HK-2 (cell line): Measurements from ENCODE around the gene ENTREP1.
A peak's percentile ranks its signal among the peaks of the same experiment; 100 is the strongest.
"Not testable (repeated sequence)": the region's sequence is repeated elsewhere in the genome, so short reads cannot be mapped to it uniquely, and the experiment has no call there.

ENCODE experiments used
- DNase-seq: peaks from one replicate; pipeline ENCODE4 v3.0.0-alpha.2; 2018; ENCODE audit not compliant: unreplicated experiment

ENTREP1 gene

GRCh38 chr9:69371001-69371400 is 46.0 kb downstream of the ENTREP1 start:
- no peak for DNase-seq

GRCh38 chr9:69376651-69377050 is 51.6 kb downstream of the ENTREP1 start:
- peak; percentile 22 for DNase-seq

GRCh38 chr9:69377291-69377690 is 52.3 kb downstream of the ENTREP1 start:
- DNase-seq, result no peak

GRCh38 chr9:69377981-69378380 is 53.0 kb downstream of the ENTREP1 start:
- no peak for DNase-seq

GRCh38 chr9:69379270-69379982 is 54.4 kb downstream of the ENTREP1 start:
- no peak for DNase-seq

- no peak for DNase-seq
These were observed 55.3 kb downstream of the ENTREP1 start for GRCh38 chr9:69380301-69380700.

GRCh38 chr9:69380811-69381210 is 55.8 kb downstream of the ENTREP1 start:
- no peak for DNase-seq

GRCh38 chr9:69382135-69382534 is 57.1 kb downstream of the ENTREP1 start:
- DNase-seq, result no peak

GRCh38 chr9:69385581-69386033 is 60.6 kb downstream of the ENTREP1 start:
- DNase-seq, result no peak

GRCh38 chr9:69386651-69387050 is 61.6 kb downstream of the ENTREP1 start:
- DNase-seq, result no peak

- no peak for DNase-seq
These were observed 63.6 kb downstream of the ENTREP1 start for GRCh38 chr9:69388596-69388995.

- no peak for DNase-seq
These were observed 64.5 kb downstream of the ENTREP1 start for GRCh38 chr9:69389437-69389995.

- no peak for DNase-seq
These were observed 66.5 kb downstream of the ENTREP1 start for GRCh38 chr9:69391487-69391886.

- no peak for DNase-seq
These were observed 66.9 kb downstream of the ENTREP1 start for GRCh38 chr9:69391946-69392345.

- DNase-seq, result no peak
These were observed 67.8 kb downstream of the ENTREP1 start for GRCh38 chr9:69392826-69393225.

GRCh38 chr9:69393425-69393824 is 68.4 kb downstream of the ENTREP1 start:
- no peak for DNase-seq

- DNase-seq, result no peak
These were observed 70.7 kb downstream of the ENTREP1 start for GRCh38 chr9:69395718-69396117.

GRCh38 chr9:69396759-69397158 is 71.7 kb downstream of the ENTREP1 start:
- no peak for DNase-seq

- DNase-seq, result no peak
These were observed 72.6 kb downstream of the ENTREP1 start for GRCh38 chr9:69397384-69398214.

GRCh38 chr9:69400470-69400869 is 75.5 kb downstream of the ENTREP1 start:
- DNase-seq, result no peak

GRCh38 chr9:69409936-69410335 is 84.9 kb downstream of the ENTREP1 start:
- not testable (repeated sequence) for DNase-seq

- no peak for DNase-seq
These were observed 86.2 kb downstream of the ENTREP1 start for GRCh38 chr9:69411246-69411645.
